ENCODE results near the gene SDHAF3. TPM values are rescaled to one million over a fixed set of nuclear protein-coding genes. Genes with fewer than 3 reads are reported as not detected.

Gene SDHAF3
- polyA plus RNA-seq, 1 donor from 2014 or later = 28.3 TPM

- no peaks in the 10 kb centered on the region for H3K36me3 ChIP-seq (ENCODE audit: insufficient read depth, low read length)
- peak overlapping the region; percentile 72 for H3K4me3 ChIP-seq (ENCODE audit: low read length)
- H3K4me2 ChIP-seq (ENCODE audit: low read length) = peak overlapping the region; percentile 96
- H3K27me3 ChIP-seq (ENCODE audit: insufficient read depth, low read depth, low read length) = no peaks in the 10 kb centered on the region
- H3F3A ChIP-seq (ENCODE audit: insufficient read depth, low read length, poor library complexity, severe bottlenecking) = no peaks in the 10 kb centered on the region
- no peak for TF ChIP-seq EZH2 (IDR thresholded peaks at IDR 0.05; ENCODE audit: borderline replicate concordance, insufficient read depth, low read length, poor library complexity, severe bottlenecking)
- no peak for TF ChIP-seq EP300 (conservative IDR thresholded peaks at IDR 0.05; ENCODE audit: poor library complexity, severe bottlenecking)
- TF ChIP-seq POLR2AphosphoS5 (IDR thresholded peaks at IDR 0.05) = no peak
- no peak for TF ChIP-seq TAF1 (IDR thresholded peaks at IDR 0.05; ENCODE audit: low read depth)
- no peak for TF ChIP-seq RAD21 (conservative IDR thresholded peaks at IDR 0.05)
- no peak for TF ChIP-seq CTCF (IDR thresholded peaks at IDR 0.05; ENCODE audit: poor library complexity, severe bottlenecking)
- TF ChIP-seq REST (IDR thresholded peaks at IDR 0.05; ENCODE audit: borderline replicate concordance) = no peak
- TF ChIP-seq SMC3 (conservative IDR thresholded peaks at IDR 0.05; ENCODE audit: poor library complexity) = no peak
- no peak for TF ChIP-seq MXI1 (conservative IDR thresholded peaks at IDR 0.05; ENCODE audit: poor library complexity, severe bottlenecking)
- no peaks in the 10 kb centered on the region for H4K20me1 ChIP-seq (ENCODE audit: insufficient read depth)
- no peaks in the 10 kb centered on the region for H3K9me2 ChIP-seq (ENCODE audit: insufficient read depth, low read length)
- H3K27ac ChIP-seq (ENCODE audit: low read length) = no peak overlapping the region
- peak overlapping the region; percentile 75 for H3K9ac ChIP-seq (ENCODE audit: low read length)
- H3K9me3 ChIP-seq (ENCODE audit: low read length) = no peaks in the 10 kb centered on the region
- peaks cover 20% of the 10 kb centered on the region for H3K79me2 ChIP-seq (replicated peaks; ENCODE audit: insufficient read depth, low read length)
- H2AFZ ChIP-seq (ENCODE audit: low read depth, low read length) = peak overlapping the region; percentile 71
Observed at GRCh38 chr7:97118306-97118917, 914 bp downstream of the SDHAF3 start.

DNA sequence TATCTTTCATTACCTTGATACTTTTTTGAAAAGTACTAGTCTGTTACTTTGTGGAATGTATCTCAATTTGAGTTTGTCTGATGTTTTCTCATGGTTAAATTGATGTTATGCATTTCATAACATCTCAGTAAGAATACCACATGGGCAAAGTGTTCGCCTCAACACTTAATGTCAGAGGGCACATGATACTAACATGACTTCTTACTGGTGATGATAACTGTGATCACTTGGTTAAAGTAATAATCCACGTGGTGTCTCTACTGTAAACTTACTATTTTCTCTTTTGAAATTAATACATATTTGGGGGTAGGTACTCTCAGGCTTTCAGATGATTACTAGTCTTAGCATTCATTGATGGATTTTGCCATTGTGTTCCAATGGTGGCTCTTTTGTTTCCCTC, 2.2 kb downstream of the SDHAF3 start:
- H2AFZ ChIP-seq (ENCODE audit: low read depth, low read length) = no peak overlapping the region
- no peaks in the 10 kb centered on the region for H3K9me2 ChIP-seq (ENCODE audit: insufficient read depth, low read length)
- no peaks in the 10 kb centered on the region for H4K20me1 ChIP-seq (ENCODE audit: insufficient read depth)
- no peaks in the 10 kb centered on the region for H3K9me3 ChIP-seq (ENCODE audit: low read length)
- H3K79me2 ChIP-seq (replicated peaks; ENCODE audit: insufficient read depth, low read length) = peaks cover 20% of the 10 kb centered on the region
- no peak overlapping the region for H3K9ac ChIP-seq (ENCODE audit: low read length)
- no peak overlapping the region for H3K27ac ChIP-seq (ENCODE audit: low read length)
- TF ChIP-seq EP300 (conservative IDR thresholded peaks at IDR 0.05; ENCODE audit: poor library complexity, severe bottlenecking) (no peak), REST (IDR thresholded peaks at IDR 0.05; ENCODE audit: borderline replicate concordance) (no peak), SMC3 (conservative IDR thresholded peaks at IDR 0.05; ENCODE audit: poor library complexity) (no peak), EZH2 (IDR thresholded peaks at IDR 0.05; ENCODE audit: borderline replicate concordance, insufficient read depth, low read length, poor library complexity, severe bottlenecking) (no peak), RAD21 (conservative IDR thresholded peaks at IDR 0.05) (no peak), CTCF (IDR thresholded peaks at IDR 0.05; ENCODE audit: poor library complexity, severe bottlenecking) (no peak), MXI1 (conservative IDR thresholded peaks at IDR 0.05; ENCODE audit: poor library complexity, severe bottlenecking) (no peak), TAF1 (IDR thresholded peaks at IDR 0.05; ENCODE audit: low read depth) (no peak), POLR2AphosphoS5 (IDR thresholded peaks at IDR 0.05) (no peak)
- H3K36me3 ChIP-seq (ENCODE audit: insufficient read depth, low read length) = no peaks in the 10 kb centered on the region
- peak overlapping the region; percentile 72 for H3K4me3 ChIP-seq (ENCODE audit: low read length)
- H3F3A ChIP-seq (ENCODE audit: insufficient read depth, low read length, poor library complexity, severe bottlenecking) = no peaks in the 10 kb centered on the region
- H3K4me2 ChIP-seq (ENCODE audit: low read length) = no peak overlapping the region
- no peaks in the 10 kb centered on the region for H3K27me3 ChIP-seq (ENCODE audit: insufficient read depth, low read depth, low read length)
